ENCODE results near the gene PTCH1. TPM values are rescaled to one million over a fixed set of nuclear protein-coding genes. Genes with fewer than 3 reads are reported as not detected.

Gene PTCH1
- total RNA-seq, 1 donor, result 1.7 TPM

- no peak for TF ChIP-seq CTCF (IDR thresholded peaks at IDR 0.05; ENCODE audit: insufficient read depth, low read depth, low read length)
- no peak overlapping the region for H3K4me3 ChIP-seq (ENCODE audit: low read depth, low read length)
- DNase-seq (ENCODE audit: low read depth), result no peak
These were observed 3.1 kb downstream of the PTCH1 start for GRCh38 chr9:95513711-95514110.

- H3K4me3 ChIP-seq (ENCODE audit: low read depth, low read length), result peak overlapping the region; percentile 1
- DNase-seq (ENCODE audit: low read depth), result no peak
- TF ChIP-seq CTCF (IDR thresholded peaks at IDR 0.05; ENCODE audit: insufficient read depth, low read depth, low read length), result no peak
These were observed 4.1 kb downstream of the PTCH1 start for GRCh38 chr9:95512709-95513095.

- DNase-seq (ENCODE audit: low read depth), result peak; percentile 33
- peak overlapping the region; percentile 92 for H3K4me3 ChIP-seq (ENCODE audit: low read depth, low read length)
- no peak for TF ChIP-seq CTCF (IDR thresholded peaks at IDR 0.05; ENCODE audit: insufficient read depth, low read depth, low read length)
These were observed 4.6 kb downstream of the PTCH1 start for GRCh38 chr9:95511952-95512708.

GRCh38 chr9:95511616-95511931, 5.2 kb downstream of the PTCH1 start:
- peak overlapping the region; percentile 92 for H3K4me3 ChIP-seq (ENCODE audit: low read depth, low read length)
- TF ChIP-seq CTCF (IDR thresholded peaks at IDR 0.05; ENCODE audit: insufficient read depth, low read depth, low read length), result no peak
- DNase-seq (ENCODE audit: low read depth), result no peak

GRCh38 chr9:95510709-95511615, 5.8 kb downstream of the PTCH1 start:
- peak overlapping the region; percentile 92 for H3K4me3 ChIP-seq (ENCODE audit: low read depth, low read length)
- DNase-seq (ENCODE audit: low read depth), result peak; percentile 96
- no peak for TF ChIP-seq CTCF (IDR thresholded peaks at IDR 0.05; ENCODE audit: insufficient read depth, low read depth, low read length)

GRCh38 chr9:95509851-95510708, 6.7 kb downstream of the PTCH1 start:
- peak; percentile 27 for DNase-seq (ENCODE audit: low read depth)
- TF ChIP-seq CTCF (IDR thresholded peaks at IDR 0.05; ENCODE audit: insufficient read depth, low read depth, low read length), result no peak
- peak overlapping the region; percentile 92 for H3K4me3 ChIP-seq (ENCODE audit: low read depth, low read length)

All from fibroblast of villous mesenchyme (primary cell).